T-cell (primary cell): ENCODE measurements around the gene GBF1. TPM values are rescaled to one million over a fixed set of nuclear protein-coding genes. Genes with fewer than 3 reads are reported as not detected.

ENCODE experiments used
- ATAC-seq, 4 experiments: fragments of 200-7000 bp in 3 of 4; fragments of 150-1000 bp in 1 of 4; cut with Tn5 transposase; replicated peaks in 1 of 4; 1 replicate in 3 of 4; 2 replicates in 1 of 4; pipeline ENCODE4 v1.10.0; 2021; ENCODE audit warnings: moderate library complexity in 3 of 4, mild to moderate bottlenecking in 2 of 4, moderate number of reproducible peaks in 1 of 4
- CTCF ChIA-PET, 2 donors: fragments of 300-600 bp; sonication (Branson Sonifier 250); formaldehyde crosslinking; loops; one replicate each; lab custom pipeline; 2022; ENCODE audit warnings: antibody characterized with exemption in 2 of 2; lab: Charles Lee
- POLR2A ChIA-PET, 2 donors: fragments of 300-600 bp; sonication (Branson Sonifier 250); formaldehyde crosslinking; loops; one replicate each; lab custom pipeline; 2022; ENCODE audit warnings: antibody characterized with exemption in 2 of 2; lab: Charles Lee
- DNase-seq, 35 experiments: peaks; one replicate each; pipeline versions ENCODE4 v3.0.0 to v3.0.0-alpha.2; 2013 to 2023
- H3K27ac ChIP-seq: one replicate; pipeline ENCODE4 v1.5.1; 2013; ENCODE audit warnings: low read length
- H3K27me3 ChIP-seq, 2 experiments: replicated peaks in 1 of 2; 1 replicate in 1 of 2; 2 replicates in 1 of 2; pipeline versions ENCODE4 v1.6.1 to v1.7.0; 2013; ENCODE audit warnings: low read length in 1 of 2, mixed read lengths in 1 of 2; ENCODE audit not compliant: control insufficient read depth in 2 of 2, insufficient read depth in 2 of 2; ENCODE audit errors: extremely low read depth in 1 of 2
- H3K36me3 ChIP-seq, 2 donors: 1 replicate in 1 of 2; 2 replicates in 1 of 2; pipeline versions ENCODE4 v1.6.1 to v1.7.0; 2013; ENCODE audit warnings: low read length in 1 of 2; ENCODE audit not compliant: control insufficient read depth in 2 of 2, insufficient read depth in 1 of 2; ENCODE audit errors: extremely low read depth in 1 of 2
- H3K4me1 ChIP-seq, 2 experiments: 1 replicate in 1 of 2; 2 replicates in 1 of 2; pipeline versions ENCODE4 v1.6.1 to v1.7.0; 2013; ENCODE audit warnings: low read length in 2 of 2, mixed read lengths in 1 of 2; ENCODE audit not compliant: insufficient read depth in 2 of 2, control insufficient read depth in 1 of 2; ENCODE audit errors: extremely low read depth in 1 of 2
- H3K4me3 ChIP-seq, 2 donors: 1 replicate in 1 of 2; 2 replicates in 1 of 2; pipeline versions ENCODE4 v1.5.1 to v1.7.0; 2013; ENCODE audit warnings: mild to moderate bottlenecking in 2 of 2, low read length in 1 of 2, moderate library complexity in 1 of 2; ENCODE audit not compliant: control insufficient read depth in 1 of 2; ENCODE audit errors: extremely low read depth in 1 of 2
- H3K9me3 ChIP-seq: 2 replicates; pipeline ENCODE4 v1.7.0; 2013
- H3K27ac Mint-ChIP-seq, 2 donors: one replicate each; pipeline ENCODE4 v1.8.0; 2020 to 2021; ENCODE audit warnings: mild to moderate bottlenecking in 2 of 2, mixed read lengths in 2 of 2
- H3K27me3 Mint-ChIP-seq, 2 donors: one replicate each; pipeline ENCODE4 v1.8.0; 2021 to 2022; ENCODE audit warnings: mixed read lengths in 2 of 2
- H3K36me3 Mint-ChIP-seq: one replicate; pipeline ENCODE4 v1.8.0; 2021; ENCODE audit warnings: mixed read lengths
- H3K4me1 Mint-ChIP-seq, 3 donors: one replicate each; pipeline ENCODE4 v1.8.0; 2020 to 2022; ENCODE audit warnings: mixed read lengths in 3 of 3, mild to moderate bottlenecking in 1 of 3
- H3K4me3 Mint-ChIP-seq, 3 donors: one replicate each; pipeline ENCODE4 v1.8.0; 2020 to 2022; ENCODE audit warnings: mild to moderate bottlenecking in 3 of 3, mixed read lengths in 3 of 3, moderate library complexity in 3 of 3
- H3K9me3 Mint-ChIP-seq, 3 donors: one replicate each; pipeline ENCODE4 v1.8.0; 2020 to 2022; ENCODE audit warnings: mixed read lengths in 3 of 3
- WGBS: methylation state at CpG from one replicate; pipeline ENCODE4 v1.1.5; 2013; ENCODE audit warnings: missing lambda C conversion rate; ENCODE audit not compliant: insufficient coverage; 5-methylcytosine and 5-hydroxymethylcytosine counted together
- total RNA-seq, 35 experiments: library from RNA in 6 of 35; stranded (reverse) in 6 of 35; fragments of 120-200 nt in 1 of 35; gene quantifications; one replicate each; pipeline versions ENCODE4 v1.2.1 to v1.2.4 and lab custom pipeline; 2013 to 2026

GBF1 gene
- total RNA-seq, 5 donors from 2014 or later (not counting 1 experiment from before 2014, with no cell fraction given), result 37.2 to 41.1 (median 38.7) TPM

GRCh38 chr10:102285133-102285532 lies 39.8 kb downstream of the GBF1 start:
- Mint-ChIP-seq H3K36me3 (peaks cover 24% of the 10 kb centered on the region), H3K27ac (no peak overlapping the region), H3K27me3 (no peaks in the 10 kb centered on the region), H3K4me1 (peaks cover 50 to 67% (median 63%) of the 10 kb centered on the region in 3 donors), H3K4me3 (no peak overlapping the region), H3K9me3 (no peaks in the 10 kb centered on the region)
- no peaks in the 10 kb centered on the region for H3K27me3 ChIP-seq
- ATAC-seq (no peak), DNase-seq (no peak)
- ChIA-PET POLR2A (interaction anchor here (0.6 to 1.0 kb wide), 3 partner anchors 22 to 128 kb away, joined by 3 to 4 read pairs (median 3); no protein-coding TSS in a partner anchor), CTCF (interaction anchor here in 1 of 2 donors (0.6 to 1.4 kb wide), 2 partner anchors 9 to 116 kb away, joined by 5 read pairs; no protein-coding TSS in a partner anchor)
- no peak overlapping the region for H3K27ac ChIP-seq
- no peaks in the 10 kb centered on the region for H3K9me3 ChIP-seq
- H3K36me3 ChIP-seq, result peaks cover 0 to 15% of the 10 kb centered on the region in 2 donors
- H3K4me1 ChIP-seq, result peaks cover 5 to 17% of the 10 kb centered on the region in 2 experiments
- H3K4me3 ChIP-seq, result no peak overlapping the region
- WGBS, result no CpG with 5 or more reads among the region's 2 CpGs

- no peaks in the 10 kb centered on the region for H3K9me3 Mint-ChIP-seq
- DNase-seq, result no peak
- H3K36me3 Mint-ChIP-seq, result peaks cover 29% of the 10 kb centered on the region
- Histone ChIP-seq H3K27me3 (no peaks in the 10 kb centered on the region), H3K4me3 (no peak overlapping the region), H3K36me3 (peaks cover 0 to 12% of the 10 kb centered on the region in 2 donors), H3K27ac (no peak overlapping the region), H3K9me3 (no peaks in the 10 kb centered on the region), H3K4me1 (peaks cover 0 to 10% of the 10 kb centered on the region in 2 experiments)
- no peaks in the 10 kb centered on the region for H3K27me3 Mint-ChIP-seq
- H3K27ac Mint-ChIP-seq, result no peak overlapping the region
- WGBS, result no CpG with 5 or more reads among the region's 2 CpGs
- peaks cover 39 to 60% (median 57%) of the 10 kb centered on the region in 3 donors for H3K4me1 Mint-ChIP-seq
- H3K4me3 Mint-ChIP-seq, result no peak overlapping the region
- CTCF ChIA-PET, result interaction anchor here (0.7 kb wide), 2 partner anchors 10 to 1451 kb away, joined by 3 to 4 read pairs; no protein-coding TSS in a partner anchor
- POLR2A ChIA-PET, result interaction anchor here in 1 of 2 donors (0.8 kb wide), 1 partner anchor 39 kb away, joined by 8 read pairs; no protein-coding TSS in a partner anchor
- ATAC-seq, result no peak
Measured at GRCh38 chr10:102286216-102286615, 40.9 kb downstream of the GBF1 start.

GRCh38 chr10:102287538-102287937 lies 42.2 kb downstream of the GBF1 start:
- no peaks in the 10 kb centered on the region for H3K9me3 ChIP-seq
- no peak overlapping the region for H3K4me3 ChIP-seq
- CTCF ChIA-PET, result interaction anchor here in 1 of 2 donors (0.5 kb wide), 2 partner anchors 192 to 240 kb away, joined by 3 to 4 read pairs; no protein-coding TSS in a partner anchor
- Mint-ChIP-seq H3K9me3 (no peaks in the 10 kb centered on the region), H3K4me3 (no peak overlapping the region), H3K27ac (no peak overlapping the region), H3K4me1 (peaks cover 33 to 59% (median 50%) of the 10 kb centered on the region in 3 donors), H3K36me3 (peaks cover 32% of the 10 kb centered on the region), H3K27me3 (no peaks in the 10 kb centered on the region)
- POLR2A ChIA-PET, result interaction anchor here in 1 of 2 donors (0.6 kb wide), 1 partner anchor 21 kb away, joined by 3 read pairs; no protein-coding TSS in a partner anchor
- DNase-seq (no peak), ATAC-seq (no peak)
- peaks cover 0 to 10% of the 10 kb centered on the region in 2 experiments for H3K4me1 ChIP-seq
- H3K27ac ChIP-seq, result no peak overlapping the region
- peaks cover 0 to 9% of the 10 kb centered on the region in 2 donors for H3K36me3 ChIP-seq
- H3K27me3 ChIP-seq, result no peaks in the 10 kb centered on the region

GRCh38 chr10:102287991-102288390 lies 42.7 kb downstream of the GBF1 start:
- H3K9me3 ChIP-seq, result no peaks in the 10 kb centered on the region
- no peaks in the 10 kb centered on the region for H3K27me3 ChIP-seq
- H3K4me3 ChIP-seq, result no peak overlapping the region
- no peak overlapping the region for H3K4me3 Mint-ChIP-seq
- DNase-seq (no peak), ATAC-seq (no peak)
- ChIA-PET POLR2A (interaction anchor here in 1 of 2 donors (0.6 kb wide), 1 partner anchor 22 kb away, joined by 3 read pairs; no protein-coding TSS in a partner anchor), CTCF (interaction anchor here in 1 of 2 donors (0.5 kb wide), 1 partner anchor 239 kb away, joined by 3 read pairs; no protein-coding TSS in a partner anchor)
- H3K9me3 Mint-ChIP-seq, result no peaks in the 10 kb centered on the region
- peaks cover 29 to 55% (median 45%) of the 10 kb centered on the region in 3 donors for H3K4me1 Mint-ChIP-seq
- H3K36me3 ChIP-seq, result peaks cover 0 to 9% of the 10 kb centered on the region in 2 donors
- 86% methylated on average over 4 of the region's 4 CpGs for WGBS
- H3K4me1 ChIP-seq, result peaks cover 0 to 10% of the 10 kb centered on the region in 2 experiments
- H3K27me3 Mint-ChIP-seq, result no peaks in the 10 kb centered on the region
- H3K27ac ChIP-seq, result no peak overlapping the region
- H3K36me3 Mint-ChIP-seq, result peaks cover 28% of the 10 kb centered on the region
- H3K27ac Mint-ChIP-seq, result no peak overlapping the region

- Mint-ChIP-seq H3K9me3 (no peaks in the 10 kb centered on the region), H3K36me3 (peaks cover 23% of the 10 kb centered on the region), H3K4me3 (no peak overlapping the region), H3K27me3 (no peaks in the 10 kb centered on the region), H3K4me1 (peaks cover 15 to 41% (median 32%) of the 10 kb centered on the region in 3 donors), H3K27ac (no peak overlapping the region)
- DNase-seq, result no peak
- POLR2A ChIA-PET, result no interaction called here
- H3K9me3 ChIP-seq, result no peaks in the 10 kb centered on the region
- no peaks in the 10 kb centered on the region for H3K4me1 ChIP-seq
- H3K36me3 ChIP-seq, result peaks cover 0 to 9% of the 10 kb centered on the region in 2 donors
- CTCF ChIA-PET, result interaction anchor here in 1 of 2 donors (0.7 kb wide), 1 partner anchor 8 kb away, joined by 6 read pairs; no protein-coding TSS in a partner anchor
- no peak overlapping the region for H3K4me3 ChIP-seq
- no CpG with 5 or more reads among the region's 2 CpGs for WGBS
- no peak for ATAC-seq
- H3K27me3 ChIP-seq, result no peaks in the 10 kb centered on the region
- no peak overlapping the region for H3K27ac ChIP-seq
Measured at GRCh38 chr10:102289356-102289755, 44.0 kb downstream of the GBF1 start.

- Mint-ChIP-seq H3K27ac (no peak overlapping the region), H3K27me3 (no peaks in the 10 kb centered on the region), H3K36me3 (peaks cover 23% of the 10 kb centered on the region), H3K4me3 (no peak overlapping the region), H3K9me3 (no peaks in the 10 kb centered on the region), H3K4me1 (peaks cover 12 to 37% (median 27%) of the 10 kb centered on the region in 3 donors)
- DNase-seq (no peak), ATAC-seq (no peak)
- POLR2A ChIA-PET, result no interaction called here
- whole genome bisulfite sequencing, result 100% methylated on average over 3 of the region's 3 CpGs
- Histone ChIP-seq H3K4me3 (no peak overlapping the region), H3K27ac (no peak overlapping the region), H3K36me3 (peaks cover 0 to 9% of the 10 kb centered on the region in 2 donors), H3K4me1 (no peaks in the 10 kb centered on the region), H3K27me3 (no peaks in the 10 kb centered on the region), H3K9me3 (no peaks in the 10 kb centered on the region)
- CTCF ChIA-PET, result no interaction called here
Measured at GRCh38 chr10:102289840-102290239, 44.5 kb downstream of the GBF1 start.
